Measurements from ENCODE around the gene CCDC152.

GRCh38 chr5:42745856-42746255 lies 10.8 kb upstream of the CCDC152 start:
- TF ChIP-seq GATA3 (IDR thresholded peaks at IDR 0.05; ENCODE audit: low read depth, low read length) (no peak), GATA2 (IDR thresholded peaks at IDR 0.05; ENCODE audit: low read depth, low read length) (no peak)

Measured in SH-SY5Y (cell line).